HEK293 (cell line): Measurements from ENCODE around the gene SUFU.

Source experiments
- BCL11A ChIP-seq: fragments of 450-650 bp; formaldehyde crosslinking; IDR thresholded peaks from 2 replicates; pipeline ENCODE4 v1.5.1; 2016; ENCODE audit warnings: low read depth, missing biosample characterization, missing genetic modification characterization
- FEZF1 ChIP-seq: fragments of 450-650 bp; formaldehyde crosslinking; IDR thresholded peaks from 2 replicates; pipeline ENCODE4 v1.5.1; 2016; ENCODE audit warnings: missing biosample characterization, missing genetic modification characterization
- HIC1 ChIP-seq: fragments of 450-650 bp; formaldehyde crosslinking; IDR thresholded peaks from 2 replicates; pipeline ENCODE4 v1.5.1; 2016; ENCODE audit warnings: missing biosample characterization, missing genetic modification characterization
- KLF17 ChIP-seq: fragments of 450-650 bp; formaldehyde crosslinking; IDR thresholded peaks from 2 replicates; pipeline ENCODE4 v1.5.1; 2016; ENCODE audit warnings: missing biosample characterization, missing genetic modification characterization
- PBX3 ChIP-seq: sonication (generic); formaldehyde crosslinking; IDR thresholded peaks from 2 replicates; pipeline ENCODE4 v1.8.1; 2022; ENCODE audit warnings: mild to moderate bottlenecking, moderate library complexity, missing genetic modification reagents
- RBAK ChIP-seq: fragments of 450-650 bp; formaldehyde crosslinking; IDR thresholded peaks from 2 replicates; pipeline ENCODE4 v1.5.1; 2016; ENCODE audit warnings: missing biosample characterization, missing genetic modification characterization
- SETDB1 ChIP-seq: IDR thresholded peaks from one replicate; pipeline ENCODE4 v1.6.1; 2017; ENCODE audit warnings: mild to moderate bottlenecking, low read length, moderate library complexity, mixed read lengths; ENCODE audit not compliant: insufficient read length
- TRIM28 ChIP-seq: IDR thresholded peaks from 2 replicates; pipeline ENCODE4 v1.6.1; 2011; ENCODE audit warnings: low read length, control low read depth, borderline replicate concordance
- ZBTB10 ChIP-seq: fragments of 450-650 bp; formaldehyde crosslinking; IDR thresholded peaks from 2 replicates; pipeline ENCODE4 v1.5.1; 2016; ENCODE audit warnings: missing biosample characterization, missing genetic modification characterization
- ZBTB11 ChIP-seq: fragments of 450-650 bp; formaldehyde crosslinking; conservative IDR thresholded peaks from 2 replicates; pipeline ENCODE4 v1.5.1; 2016; ENCODE audit warnings: low read depth, missing biosample characterization, missing genetic modification characterization
- ZBTB48 ChIP-seq: fragments of 450-650 bp; formaldehyde crosslinking; IDR thresholded peaks from 2 replicates; pipeline ENCODE4 v1.5.1; 2016; ENCODE audit warnings: missing biosample characterization, missing genetic modification characterization
- ZFP37 ChIP-seq: fragments of 450-650 bp; formaldehyde crosslinking; IDR thresholded peaks from 2 replicates; pipeline ENCODE4 v1.5.1; 2016; ENCODE audit warnings: missing biosample characterization, missing genetic modification characterization
- ZNF10 ChIP-seq: fragments of 450-650 bp; formaldehyde crosslinking; IDR thresholded peaks from 2 replicates; pipeline ENCODE4 v1.5.1; 2017; ENCODE audit warnings: missing biosample characterization, missing genetic modification characterization
- ZNF112 ChIP-seq: fragments of 450-650 bp; formaldehyde crosslinking; IDR thresholded peaks from 2 replicates; pipeline ENCODE4 v1.5.0; 2017; ENCODE audit warnings: missing biosample characterization, missing genetic modification characterization
- ZNF202 ChIP-seq: fragments of 450-650 bp; formaldehyde crosslinking; IDR thresholded peaks from 2 replicates; pipeline ENCODE4 v1.5.1; 2016; ENCODE audit warnings: missing biosample characterization, missing genetic modification characterization, borderline replicate concordance
- ZNF221 ChIP-seq: fragments of 450-650 bp; formaldehyde crosslinking; IDR thresholded peaks from 2 replicates; pipeline ENCODE4 v1.5.1; 2017; ENCODE audit warnings: missing biosample characterization, missing genetic modification characterization, borderline replicate concordance
- ZNF248 ChIP-seq: fragments of 450-650 bp; formaldehyde crosslinking; IDR thresholded peaks from 2 replicates; pipeline ENCODE4 v1.5.1; 2017; ENCODE audit warnings: missing biosample characterization, missing genetic modification characterization
- ZNF292 ChIP-seq: fragments of 450-650 bp; formaldehyde crosslinking; IDR thresholded peaks from 2 replicates; pipeline ENCODE4 v1.5.1; 2016; ENCODE audit warnings: low read depth, missing biosample characterization, missing genetic modification characterization, borderline replicate concordance
- ZNF302 ChIP-seq: fragments of 450-650 bp; formaldehyde crosslinking; IDR thresholded peaks from 2 replicates; pipeline ENCODE4 v1.5.1; 2016; ENCODE audit warnings: missing biosample characterization, missing genetic modification characterization, low read depth
- ZNF324 ChIP-seq: fragments of 450-650 bp; formaldehyde crosslinking; IDR thresholded peaks from 2 replicates; pipeline ENCODE4 v1.5.1; 2016; ENCODE audit warnings: missing biosample characterization, missing genetic modification characterization
- ZNF341 ChIP-seq: fragments of 450-650 bp; formaldehyde crosslinking; IDR thresholded peaks from 2 replicates; pipeline ENCODE4; 2016; ENCODE audit warnings: low read depth, missing biosample characterization, missing genetic modification characterization
- ZNF580 ChIP-seq: fragments of 450-650 bp; formaldehyde crosslinking; IDR thresholded peaks from 2 replicates; pipeline ENCODE4 v1.5.1; 2016; ENCODE audit warnings: missing biosample characterization, missing genetic modification characterization
- ZNF624 ChIP-seq: fragments of 450-650 bp; formaldehyde crosslinking; IDR thresholded peaks from 2 replicates; pipeline ENCODE4 v1.5.1; 2017; ENCODE audit warnings: missing biosample characterization, missing genetic modification characterization
- ZNF658 ChIP-seq: fragments of 450-650 bp; formaldehyde crosslinking; IDR thresholded peaks from 2 replicates; pipeline ENCODE4; 2016; ENCODE audit warnings: missing biosample characterization, missing genetic modification characterization
- ZNF830 ChIP-seq: fragments of 450-650 bp; IDR thresholded peaks from 2 replicates; pipeline ENCODE4 v1.5.0; 2018; ENCODE audit warnings: missing biosample characterization, missing genetic modification characterization, low read depth, mild to moderate bottlenecking, moderate library complexity
- ZSCAN18 ChIP-seq: fragments of 450-650 bp; formaldehyde crosslinking; IDR thresholded peaks from 2 replicates; pipeline ENCODE4 v1.5.1; 2016; ENCODE audit warnings: missing biosample characterization, missing genetic modification characterization

The SUFU gene

GRCh38 chr10:102461187-102462054 is 42.4 kb upstream of the SUFU start (continued):
- TF ChIP-seq HIC1 (tag by site-specific recombination) (peak; percentile 73; the same call in 1 of the 2 replicates), BCL11A (tag by site-specific recombination) (no peak), ZNF10 (no peak), ZNF221 (tag by site-specific recombination) (no peak), ZNF292 (tag by site-specific recombination) (no peak), RBAK (tag by site-specific recombination) (no peak), ZNF580 (tag by site-specific recombination) (no peak), ZNF324 (tag by site-specific recombination) (no peak; the same call in 1 of the 2 replicates), ZNF658 (tag by site-specific recombination) (no peak), TRIM28 (no peak), ZNF830 (tag by site-specific recombination) (no peak), ZSCAN18 (tag by site-specific recombination) (0 out of 2 replicates have a peak, but pooled peaks have one; percentile 26), ZNF624 (tag by site-specific recombination) (no peak), ZFP37 (0 out of 2 replicates have a peak, but pooled peaks have one; percentile 67), ZNF341 (tag by site-specific recombination) (peak; percentile 75), ZNF112 (tag by site-specific recombination) (no peak), SETDB1 (no peak), KLF17 (tag by site-specific recombination) (peak; percentile 35; the same call in 1 of the 2 replicates), PBX3 (no peak), ZNF302 (tag by site-specific recombination) (no peak), ZNF202 (no peak), FEZF1 (no peak), ZNF248 (no peak), ZBTB10 (tag by site-specific recombination) (peak; percentile 76; the same call in 1 of the 2 replicates), ZBTB48 (tag by site-specific recombination) (peak; percentile 40; the same call in 1 of the 2 replicates), ZBTB11 (tag by site-specific recombination) (peak; percentile 64)
